Endothelial cell of umbilical vein (primary cell): Measurements from ENCODE around the gene TPSG1. TPM values are rescaled to one million over a fixed set of nuclear protein-coding genes. Genes with fewer than 3 reads are reported as not detected.

Experiments
- BruUV-seq: library from RNA; stranded (reverse); fragments of 400-500 nt; replicated peaks from 2 replicates; lab custom pipeline; 2021; lab: Mats Ljungman, UMichigan
- CTCF ChIA-PET: fragments of 300-600, 350-600 bp; sonication (Branson Sonifier 250); formaldehyde crosslinking; loops from one replicate; lab custom pipeline; 2021; ENCODE audit warnings: antibody characterized with exemption, inconsistent platforms; lab: Charles Lee
- POLR2A ChIA-PET: fragments of 300-600, 350-600 bp; sonication (Branson Sonifier 250); formaldehyde crosslinking; loops from one replicate; lab custom pipeline; 2021; ENCODE audit warnings: antibody characterized with exemption, inconsistent platforms; lab: Charles Lee
- DNase-seq: peaks from one replicate; pipeline ENCODE4 v3.0.0-alpha.2; 2011; ENCODE audit warnings: low read depth, low spot score
- FAIRE-seq: peaks from 2 replicates; lab custom pipeline; 2011; peaks lifted over from hg19 to GRCh38; lab: Jason Lieb, UNC
- H2AFZ ChIP-seq: 2 replicates; pipeline ENCODE4 v1.6.0; 2012; ENCODE audit warnings: low read depth, low read length, control low read depth, inconsistent platforms
- H3K27ac ChIP-seq: 2 replicates; pipeline ENCODE4 v1.5.1; 2011; ENCODE audit warnings: low read depth, mild to moderate bottlenecking, control low read depth, low read length, moderate library complexity; ENCODE audit not compliant: insufficient read depth
- H3K27me3 ChIP-seq, 2 experiments: 2 replicates each; pipeline versions ENCODE4 v1.6.0 to v1.6.1; 2011; ENCODE audit warnings: low read length in 2 of 2, mixed read lengths in 1 of 2; ENCODE audit not compliant: control insufficient read depth in 2 of 2, insufficient read depth in 2 of 2
- H3K36me3 ChIP-seq, 2 experiments: 2 replicates in 1 of 2; 3 replicates in 1 of 2; pipeline ENCODE4 v1.5.1; 2011; ENCODE audit warnings: low read length in 2 of 2, mild to moderate bottlenecking in 1 of 2, moderate library complexity in 1 of 2; ENCODE audit not compliant: control insufficient read depth in 2 of 2, insufficient read depth in 2 of 2; ENCODE audit errors: extremely low read depth in 1 of 2
- H3K4me1 ChIP-seq: 3 replicates; pipeline ENCODE4 v1.5.1; 2011; ENCODE audit warnings: mild to moderate bottlenecking, low read length; ENCODE audit not compliant: control insufficient read depth, insufficient read depth; ENCODE audit errors: extremely low read depth
- H3K4me2 ChIP-seq: 2 replicates; pipeline ENCODE4 v1.6.1; 2011; ENCODE audit warnings: low read length, control low read depth, mixed read lengths; ENCODE audit not compliant: insufficient read depth
- H3K4me3 ChIP-seq, 3 experiments: fragments of 200-600 bp in 1 of 3; sonication (generic), shearing (Covaris generic) in 1 of 3; replicated peaks in 1 of 3; 2 replicates each; pipeline ENCODE4 v1.5.1; 2011 to 2016; ENCODE audit warnings: control low read depth in 3 of 3, low read length in 3 of 3, mild to moderate bottlenecking in 2 of 3, inconsistent platforms in 1 of 3, low read depth in 1 of 3, moderate library complexity in 1 of 3; ENCODE audit not compliant: insufficient read depth in 1 of 3
- H3K79me2 ChIP-seq: 2 replicates; pipeline ENCODE4 v1.6.0; 2012; ENCODE audit warnings: low read length, inconsistent platforms; ENCODE audit not compliant: control insufficient read depth, insufficient read depth
- H3K9ac ChIP-seq: replicated peaks from 2 replicates; pipeline ENCODE3; 2011; ENCODE audit warnings: low read length, control low read depth; ENCODE audit not compliant: insufficient read depth; ENCODE audit errors: extremely low read depth
- H3K9me1 ChIP-seq: replicated peaks from 3 replicates; pipeline ENCODE4 v1.6.0; 2011; ENCODE audit warnings: mild to moderate bottlenecking, low read length; ENCODE audit not compliant: control insufficient read depth, insufficient read depth; ENCODE audit errors: extremely low read depth
- H3K9me3 ChIP-seq: replicated peaks from 2 replicates; pipeline ENCODE4 v1.5.1; 2012; ENCODE audit warnings: low read length, inconsistent platforms; ENCODE audit not compliant: control insufficient read depth, insufficient read depth
- H4K20me1 ChIP-seq: replicated peaks from 2 replicates; pipeline ENCODE3; 2011; ENCODE audit warnings: mild to moderate bottlenecking, low read length; ENCODE audit not compliant: control insufficient read depth, insufficient read depth; ENCODE audit errors: extremely low read depth
- CTCF ChIP-seq, 2 donors: IDR thresholded peaks; 1 replicate in 1 of 2; 2 replicates in 1 of 2; pipeline ENCODE4 v1.5.1; 2011; ENCODE audit warnings: low read length in 2 of 2, mild to moderate bottlenecking in 2 of 2, moderate library complexity in 2 of 2, control low read depth in 1 of 2, inconsistent platforms in 1 of 2, low read depth in 1 of 2; ENCODE audit not compliant: insufficient read depth in 1 of 2; ENCODE audit errors: extremely low read depth in 1 of 2
- EZH2 ChIP-seq: IDR thresholded peaks from 2 replicates; pipeline ENCODE4 v1.6.1; 2012; ENCODE audit warnings: borderline replicate concordance, low read depth, mild to moderate bottlenecking, moderate library complexity, low read length, inconsistent platforms; ENCODE audit not compliant: severe bottlenecking
- FOS ChIP-seq: IDR thresholded peaks from 2 replicates; pipeline ENCODE4 v1.6.1; 2011; ENCODE audit warnings: mild to moderate bottlenecking, low read length, moderate library complexity, borderline replicate concordance; ENCODE audit not compliant: insufficient read depth
- GATA2 ChIP-seq: IDR thresholded peaks from 2 replicates; pipeline ENCODE4 v1.7.0; 2011; ENCODE audit warnings: low read depth, mild to moderate bottlenecking, moderate library complexity, mixed read lengths, low read length; ENCODE audit not compliant: insufficient read length, insufficient read depth
- JUN ChIP-seq: IDR thresholded peaks from 2 replicates; pipeline ENCODE4 v1.6.1; 2011; ENCODE audit warnings: borderline replicate concordance, low read depth; ENCODE audit not compliant: insufficient read length, insufficient read depth
- MYC ChIP-seq: IDR thresholded peaks from one replicate; pipeline ENCODE4 v1.6.1; 2011; ENCODE audit warnings: mild to moderate bottlenecking, low read depth, low read length
- POLR2A ChIP-seq: IDR thresholded peaks from 2 replicates; pipeline ENCODE4 v1.6.1; 2012; ENCODE audit warnings: low read depth, mild to moderate bottlenecking, control low read depth, low read length
- POLR2AphosphoS5 ChIP-seq: IDR thresholded peaks from 2 replicates; pipeline ENCODE4 v1.6.1; 2012; ENCODE audit warnings: low read depth, mild to moderate bottlenecking, control low read depth, low read length, moderate library complexity; ENCODE audit not compliant: insufficient read depth
- dilution Hi-C: fragments of 300-500 bp; cut with MboI; formaldehyde crosslinking; loops from one replicate; pipeline ENCODE4 v1.15.0; 2019; ENCODE audit warnings: low sequenced_read_pairs; ENCODE audit not compliant: extremely low pct_ligation_motif_present
- intact Hi-C: fragments of 100-400 bp; cut with micrococcal nuclease; formaldehyde crosslinking; loops from one replicate; pipeline ENCODE4 v1.10.0; 2022
- polyA plus RNA-seq, 4 experiments: library from polyadenylated mRNA; depleted of rRNA in 3 of 4; stranded (reverse) in 3 of 4; unstranded in 1 of 4; fragments of >200 nt; gene quantifications; 2 replicates each; pipeline versions ENCODE4 v1.2.1 to v1.2.3, GENCODE V29; 2011 to 2012; ENCODE audit warnings: missing spikeins in 1 of 4
- total RNA-seq: library from RNA; stranded (reverse); gene quantifications from 2 replicates; pipeline ENCODE4 v1.2.3, GENCODE V29; 2021
- TF ChIP-seq, protein P1 (sequence below): IDR thresholded peaks from 2 replicates; pipeline ENCODE4 v1.6.1; 2011; ENCODE audit not compliant: insufficient read depth, insufficient read length

The TPSG1 gene
- total and polyA plus RNA-seq, 2 donors (not counting 3 experiments of a cell fraction or from before 2014, with no cell fraction given): not detected

- H3K9me1 ChIP-seq: no peaks in the 10 kb centered on the region
- no peaks in the 10 kb centered on the region for H3K9me3 ChIP-seq
- no TSS peak for BruUV-seq
- H3K4me1 ChIP-seq: no peaks in the 10 kb centered on the region
- FAIRE-seq (no peak), DNase-seq (no peak)
- no peaks in the 10 kb centered on the region for H3K79me2 ChIP-seq
- H3K36me3 ChIP-seq: no peaks in the 10 kb centered on the region
- TF ChIP-seq CTCF (IDR thresholded peaks at IDR 0.05; ENCODE audit: extremely low read depth in 1 of 2, insufficient read depth in 1 of 2, low read depth in 1 of 2, low read length in 2 of 2) (no peak), POLR2A (no peak), EZH2 (no peak), FOS (no peak), POLR2AphosphoS5 (no peak), MYC (no peak), JUN (no peak), GATA2 (no peak)
- TF ChIP-seq, protein P1, sequence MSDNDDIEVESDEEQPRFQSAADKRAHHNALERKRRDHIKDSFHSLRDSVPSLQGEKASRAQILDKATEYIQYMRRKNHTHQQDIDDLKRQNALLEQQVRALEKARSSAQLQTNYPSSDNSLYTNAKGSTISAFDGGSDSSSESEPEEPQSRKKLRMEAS: no peak
- H3K4me3 ChIP-seq: no peak overlapping the region
- no peak overlapping the region for H3K27ac ChIP-seq
- dilution Hi-C loops (no loop called here), intact Hi-C loops (no loop called here)
- no peak overlapping the region for H3K9ac ChIP-seq
- ChIA-PET CTCF (no interaction called here), POLR2A (no interaction called here)
- no peak overlapping the region for H2AFZ ChIP-seq
- H3K27me3 ChIP-seq: no peaks in the 10 kb centered on the region
- H4K20me1 ChIP-seq: no peaks in the 10 kb centered on the region
- no peak overlapping the region for H3K4me2 ChIP-seq
Observed at GRCh38 chr16:1218061-1218929, 6.8 kb downstream of the TPSG1 start.
